ENCODE data around the gene KCNMA1. TPM values are rescaled to one million over a fixed set of nuclear protein-coding genes. Genes with fewer than 3 reads are reported as not detected.
A peak's percentile ranks its signal among the peaks of the same experiment; 100 is the strongest.

KCNMA1 gene
- total RNA-seq, 1 experiment from 2014 or later: 139 TPM

- no peak for DNase-seq (ENCODE audit: low read depth)
Observed at GRCh38 chr10:77252380-77253146, 385.0 kb downstream of the KCNMA1 start.

- DNase-seq (ENCODE audit: low read depth): peak; percentile 49
Observed at GRCh38 chr10:77251297-77252013, 386.2 kb downstream of the KCNMA1 start.

GRCh38 chr10:77249901-77250459, 387.6 kb downstream of the KCNMA1 start:
- DNase-seq (ENCODE audit: low read depth): no peak

- DNase-seq (ENCODE audit: low read depth): no peak
Observed at GRCh38 chr10:77248104-77248790, 389.4 kb downstream of the KCNMA1 start.

GRCh38 chr10:77247031-77247990, 390.3 kb downstream of the KCNMA1 start:
- DNase-seq (ENCODE audit: low read depth): peak; percentile 20

- DNase-seq (ENCODE audit: low read depth): peak; percentile 18
Observed at GRCh38 chr10:77245953-77246352, 391.7 kb downstream of the KCNMA1 start.

- DNase-seq (ENCODE audit: low read depth): no peak
Observed at GRCh38 chr10:77244746-77245145, 392.9 kb downstream of the KCNMA1 start.

GRCh38 chr10:77244286-77244685, 393.3 kb downstream of the KCNMA1 start:
- DNase-seq (ENCODE audit: low read depth): no peak

GRCh38 chr10:77241350-77241725, 396.3 kb downstream of the KCNMA1 start:
- DNase-seq (ENCODE audit: low read depth): no peak

- DNase-seq (ENCODE audit: low read depth): no peak
Observed at GRCh38 chr10:77240706-77241349, 396.8 kb downstream of the KCNMA1 start.

GRCh38 chr10:77240041-77240652, 397.5 kb downstream of the KCNMA1 start:
- DNase-seq (ENCODE audit: low read depth): no peak

GRCh38 chr10:77237120-77237519, 400.5 kb downstream of the KCNMA1 start:
- DNase-seq (ENCODE audit: low read depth): no peak

GRCh38 chr10:77236700-77237099, 400.9 kb downstream of the KCNMA1 start:
- peak; percentile 81 for DNase-seq (ENCODE audit: low read depth)

GRCh38 chr10:77236029-77236428, 401.6 kb downstream of the KCNMA1 start:
- DNase-seq (ENCODE audit: low read depth): no peak

- DNase-seq (ENCODE audit: low read depth): no peak
Observed at GRCh38 chr10:77234599-77234998, 403.0 kb downstream of the KCNMA1 start.

GRCh38 chr10:77233466-77233865, 404.1 kb downstream of the KCNMA1 start:
- DNase-seq (ENCODE audit: low read depth): no peak

GRCh38 chr10:77231884-77232610, 405.6 kb downstream of the KCNMA1 start:
- DNase-seq (ENCODE audit: low read depth): no peak

GRCh38 chr10:77231375-77231774, 406.2 kb downstream of the KCNMA1 start:
- DNase-seq (ENCODE audit: low read depth): no peak

- peak; percentile 85 for DNase-seq (ENCODE audit: low read depth)
Observed at GRCh38 chr10:77230194-77230593, 407.4 kb downstream of the KCNMA1 start.

All from HT1080 (cell line).